Parathyroid adenoma (tissue), 2 donors: Measurements from ENCODE around the gene TRIM37.

Source experiments
- H2AFZ ChIP-seq: fragments of 300-600 bp; sonication (generic); one replicate; pipeline ENCODE4 v1.7.0; 2017; ENCODE audit warnings: antibody characterized with exemption, mild to moderate bottlenecking
- H3K27ac ChIP-seq: fragments of 300-600 bp; sonication (generic); one replicate; pipeline ENCODE4 v1.7.0; 2017
- H3K27me3 ChIP-seq: fragments of 300-600 bp; sonication (generic); one replicate; pipeline ENCODE4 v1.7.0; 2017; ENCODE audit warnings: low read length; ENCODE audit not compliant: control insufficient read depth, insufficient read depth
- H3K36me3 ChIP-seq: fragments of 300-600 bp; sonication (generic); one replicate; pipeline ENCODE4 v1.7.0; 2017; ENCODE audit warnings: low read length; ENCODE audit not compliant: control insufficient read depth, insufficient read depth
- H3K4me1 ChIP-seq: fragments of 300-600 bp; sonication (generic); one replicate; pipeline ENCODE4 v1.7.0; 2017; ENCODE audit warnings: control low read depth
- H3K4me2 ChIP-seq: fragments of 300-600 bp; sonication (generic); one replicate; pipeline ENCODE4 v1.7.0; 2017; ENCODE audit warnings: low read length
- H3K4me3 ChIP-seq: fragments of 300-600 bp; sonication (generic); one replicate; pipeline ENCODE4 v1.7.0; 2017; ENCODE audit warnings: low read depth, low read length
- H3K79me2 ChIP-seq: fragments of 300-600 bp; sonication (generic); one replicate; pipeline ENCODE4 v1.7.0; 2017; ENCODE audit warnings: control low read depth
- H3K9ac ChIP-seq: fragments of 300-600 bp; sonication (generic); one replicate; pipeline ENCODE4 v1.7.0; 2017; ENCODE audit warnings: mild to moderate bottlenecking
- H3K9me3 ChIP-seq: fragments of 300-600 bp; sonication (generic); one replicate; pipeline ENCODE4 v1.7.0; 2017; ENCODE audit warnings: low read length; ENCODE audit not compliant: control insufficient read depth
- CTCF ChIP-seq: fragments of 300-600 bp; sonication (generic); IDR thresholded peaks from one replicate; pipeline ENCODE4 v1.7.0; 2017; ENCODE audit warnings: antibody characterized with exemption, mild to moderate bottlenecking
- donor health status: primary hyperparathyroidism.

TRIM37 gene

GRCh38 chr17:59106463-59107305 is at the start of gene TRIM37:
TSS of gene TRIM37 (minus strand) at chr17:59106880. CDS start at chr17:59106461, 419 bp downstream.
- no peak for TF ChIP-seq CTCF
- Histone ChIP-seq H3K4me1 (peaks cover 4% of the 10 kb centered on the region), H3K36me3 (no peaks in the 10 kb centered on the region), H3K9ac (no peak within 1 kb of the TSS), H3K79me2 (peaks cover 5% of the 10 kb centered on the region), H3K4me2 (peak within 1 kb of the TSS; percentile 75), H3K4me3 (peak within 1 kb of the TSS; percentile 85), H3K27ac (peak within 1 kb of the TSS; percentile 84), H3K27me3 (no peaks in the 10 kb centered on the region), H2AFZ (peak within 1 kb of the TSS; percentile 90), H3K9me3 (no peaks in the 10 kb centered on the region)

GRCh38 chr17:59155439-59156177 is 48.9 kb upstream of the TRIM37 start, which contains the start of gene PRR11:
TSS of gene PRR11 (plus strand) at chr17:59155746. CDS start at chr17:59169753, 14,007 bp downstream.
- TF ChIP-seq CTCF, result no peak
- H3K79me2 ChIP-seq, result peaks cover under 1% of the 10 kb centered on the region
- no peaks in the 10 kb centered on the region for H3K9me3 ChIP-seq
- H3K4me3 ChIP-seq, result peak within 1 kb of the TSS; percentile 87
- H3K4me2 ChIP-seq, result peak within 1 kb of the TSS; percentile 76
- H3K27ac ChIP-seq, result peak within 1 kb of the TSS; percentile 87
- no peaks in the 10 kb centered on the region for H3K4me1 ChIP-seq
- H3K36me3 ChIP-seq, result no peaks in the 10 kb centered on the region
- H3K9ac ChIP-seq, result peak within 1 kb of the TSS; percentile 28
- peak within 1 kb of the TSS; percentile 85 for H2AFZ ChIP-seq
- H3K27me3 ChIP-seq, result no peaks in the 10 kb centered on the region

GRCh38 chr17:59154721-59155438 is 48.2 kb upstream of the TRIM37 start, which contains the start of gene SKA2:
TSS of gene SKA2 (minus strand) at chr17:59155186. CDS start at chr17:59155163, 23 bp downstream.
- no peak for TF ChIP-seq CTCF
- no peaks in the 10 kb centered on the region for H3K4me1 ChIP-seq
- H3K27ac ChIP-seq, result peak within 1 kb of the TSS; percentile 87

GRCh38 chr17:59154292-59154720 is 47.6 kb upstream of the TRIM37 start:
- Histone ChIP-seq H3K27me3 (no peaks in the 10 kb centered on the region), H3K4me1 (no peaks in the 10 kb centered on the region), H3K9ac (peak overlapping the region; percentile 28), H3K27ac (peak overlapping the region; percentile 87), H3K79me2 (peaks cover 4% of the 10 kb centered on the region), H3K4me3 (peak overlapping the region; percentile 87), H2AFZ (peak overlapping the region; percentile 85), H3K36me3 (no peaks in the 10 kb centered on the region), H3K9me3 (no peaks in the 10 kb centered on the region), H3K4me2 (peak overlapping the region; percentile 63)
- TF ChIP-seq CTCF, result no peak

More at GRCh38 chr17:59154721-59155438, 48.2 kb upstream of the TRIM37 start, which contains the start of gene SKA2:
- H2AFZ ChIP-seq, result peak within 1 kb of the TSS; percentile 85
- H3K9me3 ChIP-seq, result no peaks in the 10 kb centered on the region
- peak within 1 kb of the TSS; percentile 28 for H3K9ac ChIP-seq
- peak within 1 kb of the TSS; percentile 87 for H3K4me3 ChIP-seq
- peak within 1 kb of the TSS; percentile 76 for H3K4me2 ChIP-seq
- no peaks in the 10 kb centered on the region for H3K27me3 ChIP-seq
- H3K36me3 ChIP-seq, result no peaks in the 10 kb centered on the region
- peaks cover 4% of the 10 kb centered on the region for H3K79me2 ChIP-seq
